CD4-positive, alpha-beta memory T cell (primary cell): ENCODE results near the gene SNTG2. TPM values are rescaled to one million over a fixed set of nuclear protein-coding genes. Genes with fewer than 3 reads are reported as not detected.
A peak's percentile ranks its signal among the peaks of the same experiment; 100 is the strongest.

ENCODE experiments used
- CTCF ChIA-PET: fragments of 350-600 bp; sonication (Branson Sonifier 250); formaldehyde crosslinking; loops from one replicate; lab custom pipeline; 2021; ENCODE audit warnings: inconsistent platforms; ENCODE audit not compliant: partially characterized antibody; lab: Charles Lee
- POLR2A ChIA-PET: fragments of 350-600 bp; sonication (Branson Sonifier 250); formaldehyde crosslinking; loops from one replicate; lab custom pipeline; 2021; ENCODE audit not compliant: partially characterized antibody; lab: Charles Lee
- DNase-seq, 5 donors: peaks; one replicate each; pipeline versions ENCODE4 v3.0.0 to v3.0.0-alpha.2; 2020 to 2022; ENCODE audit warnings: mixed read lengths in 1 of 5
- H3K27ac ChIP-seq: one replicate; pipeline ENCODE4 v1.7.0; 2013; ENCODE audit warnings: low read depth, low read length
- H3K27me3 ChIP-seq: 2 replicates; pipeline ENCODE4 v1.7.0; 2013; ENCODE audit warnings: mild to moderate bottlenecking, low read length, moderate library complexity; ENCODE audit not compliant: insufficient read depth
- H3K36me3 ChIP-seq: 2 replicates; pipeline ENCODE4 v1.7.0; 2013; ENCODE audit warnings: mild to moderate bottlenecking, low read length, moderate library complexity; ENCODE audit not compliant: insufficient read depth
- H3K4me1 ChIP-seq: 2 replicates; pipeline ENCODE4 v1.7.0; 2013; ENCODE audit warnings: mild to moderate bottlenecking, low read length, moderate library complexity; ENCODE audit not compliant: insufficient read depth
- H3K4me3 ChIP-seq, 2 donors: one replicate each; pipeline ENCODE4 v1.7.0; 2013; ENCODE audit warnings: low read length in 2 of 2, mild to moderate bottlenecking in 1 of 2
- H3K9me3 ChIP-seq, 2 donors: one replicate each; pipeline ENCODE4 v1.7.0; 2013; ENCODE audit warnings: low read length in 2 of 2, control low read depth in 1 of 2; ENCODE audit not compliant: control insufficient read depth in 1 of 2
- H3K27ac Mint-ChIP-seq, 7 donors: one replicate each; pipeline ENCODE4 v1.8.0; 2020 to 2021; ENCODE audit warnings: mixed read lengths in 7 of 7, mild to moderate bottlenecking in 6 of 7, inconsistent platforms in 3 of 7, moderate library complexity in 3 of 7
- H3K27me3 Mint-ChIP-seq, 2 donors: one replicate each; pipeline ENCODE4 v1.8.0; 2020 to 2021; ENCODE audit warnings: mixed read lengths in 2 of 2
- H3K36me3 Mint-ChIP-seq, 2 donors: one replicate each; pipeline ENCODE4 v1.8.0; 2020 to 2021; ENCODE audit warnings: mixed read lengths in 2 of 2, inconsistent platforms in 1 of 2, mild to moderate bottlenecking in 1 of 2
- H3K4me1 Mint-ChIP-seq, 4 donors: one replicate each; pipeline ENCODE4 v1.8.0; 2020 to 2021; ENCODE audit warnings: mixed read lengths in 4 of 4, mild to moderate bottlenecking in 1 of 4
- H3K4me3 Mint-ChIP-seq, 8 donors: one replicate each; pipeline ENCODE4 v1.8.0; 2020 to 2021; ENCODE audit warnings: mixed read lengths in 8 of 8, mild to moderate bottlenecking in 7 of 8, moderate library complexity in 6 of 8, inconsistent platforms in 3 of 8
- H3K9me3 Mint-ChIP-seq, 8 donors: one replicate each; pipeline ENCODE4 v1.8.0; 2020 to 2021; ENCODE audit warnings: mixed read lengths in 8 of 8, mild to moderate bottlenecking in 5 of 8, inconsistent platforms in 3 of 8, moderate library complexity in 1 of 8
- intact Hi-C: fragments of 100-400 bp; cut with micrococcal nuclease; formaldehyde crosslinking; loops from one replicate; pipeline ENCODE4 v1.15.1; 2023
- polyA plus RNA-seq, 2 donors: library from polyadenylated mRNA; unstranded; fragments of 300-500 nt; fragmentation: Illumina TruSeq; gene quantifications; one replicate each; pipeline ENCODE4 v1.2.3, GENCODE V29; 2021
- total RNA-seq, 2 experiments: library from RNA; stranded (reverse); gene quantifications; one replicate each; pipeline ENCODE4 v1.2.3, GENCODE V29; 2021

SNTG2 gene
- total and polyA plus RNA-seq, 4 experiments from 2014 or later, result 0.55 to 1.3 (median 0.96) TPM; not detected in 1

GRCh38 chr2:963876-964275 is 13.2 kb downstream of the SNTG2 start:
- no peaks in the 10 kb centered on the region for H3K4me1 Mint-ChIP-seq
- H3K4me3 Mint-ChIP-seq, result no peak overlapping the region
- ChIA-PET POLR2A (no interaction called here), CTCF (no interaction called here)
- H3K27me3 Mint-ChIP-seq, result peaks cover 2 to 3% of the 10 kb centered on the region in 2 donors
- peaks cover 0 to 7% (median under 1%) of the 10 kb centered on the region in 8 donors for H3K9me3 Mint-ChIP-seq
- intact Hi-C loops, result no loop called here
- no peaks in the 10 kb centered on the region for H3K4me1 ChIP-seq
- no peaks in the 10 kb centered on the region for H3K36me3 Mint-ChIP-seq
- peak overlapping the region in 1 of 7 donors; percentile 26 for H3K27ac Mint-ChIP-seq
- H3K27ac ChIP-seq, result no peak overlapping the region
- no peaks in the 10 kb centered on the region for H3K9me3 ChIP-seq
- no peaks in the 10 kb centered on the region for H3K36me3 ChIP-seq
- no peak for DNase-seq
- H3K27me3 ChIP-seq, result no peaks in the 10 kb centered on the region
- H3K4me3 ChIP-seq, result no peak overlapping the region

GRCh38 chr2:964562-964961 is 13.9 kb downstream of the SNTG2 start:
- Mint-ChIP-seq H3K27ac (no peak overlapping the region), H3K4me3 (no peak overlapping the region), H3K36me3 (no peaks in the 10 kb centered on the region), H3K9me3 (peaks cover 0 to 12% (median 4%) of the 10 kb centered on the region in 8 donors), H3K4me1 (no peaks in the 10 kb centered on the region), H3K27me3 (peaks cover 3 to 5% of the 10 kb centered on the region in 2 donors)
- POLR2A ChIA-PET, result no interaction called here
- H3K36me3 ChIP-seq, result no peaks in the 10 kb centered on the region
- no peak for DNase-seq
- no peak overlapping the region for H3K4me3 ChIP-seq
- H3K27me3 ChIP-seq, result no peaks in the 10 kb centered on the region
- intact Hi-C loops, result no loop called here
- CTCF ChIA-PET, result no interaction called here
- no peaks in the 10 kb centered on the region for H3K9me3 ChIP-seq
- H3K27ac ChIP-seq, result no peak overlapping the region
- no peaks in the 10 kb centered on the region for H3K4me1 ChIP-seq

- ChIA-PET POLR2A (no interaction called here), CTCF (no interaction called here)
- no peak overlapping the region for H3K4me3 ChIP-seq
- no peak overlapping the region for H3K27ac ChIP-seq
- peaks cover 0 to 18% (median 4%) of the 10 kb centered on the region in 8 donors for H3K9me3 Mint-ChIP-seq
- H3K4me1 Mint-ChIP-seq, result no peaks in the 10 kb centered on the region
- H3K36me3 Mint-ChIP-seq, result no peaks in the 10 kb centered on the region
- intact Hi-C loops, result no loop called here
- H3K27me3 Mint-ChIP-seq, result peaks cover 3 to 4% of the 10 kb centered on the region in 2 donors
- H3K36me3 ChIP-seq, result no peaks in the 10 kb centered on the region
- H3K27me3 ChIP-seq, result no peaks in the 10 kb centered on the region
- no peak overlapping the region for H3K27ac Mint-ChIP-seq
- DNase-seq, result no peak
- H3K4me3 Mint-ChIP-seq, result no peak overlapping the region
- H3K9me3 ChIP-seq, result no peaks in the 10 kb centered on the region
- H3K4me1 ChIP-seq, result no peaks in the 10 kb centered on the region
Measured at GRCh38 chr2:965640-966147, 15.0 kb downstream of the SNTG2 start.

GRCh38 chr2:973129-973528 is 22.5 kb downstream of the SNTG2 start:
- no peak overlapping the region for H3K27ac Mint-ChIP-seq
- no peak for DNase-seq
- H3K36me3 Mint-ChIP-seq, result peaks cover 0 to 5% of the 10 kb centered on the region in 2 donors
- H3K4me1 Mint-ChIP-seq, result peaks cover 14 to 25% (median 19%) of the 10 kb centered on the region in 4 donors
- ChIA-PET CTCF (no interaction called here), POLR2A (interaction anchor here (2.2 kb wide), 1 partner anchor 23 kb away, joined by 6 read pairs; the partner anchor contains the start of gene SNTG2)
- Histone ChIP-seq H3K36me3 (no peaks in the 10 kb centered on the region), H3K9me3 (no peaks in the 10 kb centered on the region), H3K27ac (no peak overlapping the region), H3K4me1 (peaks cover 15% of the 10 kb centered on the region), H3K27me3 (no peaks in the 10 kb centered on the region), H3K4me3 (no peak overlapping the region)
- H3K9me3 Mint-ChIP-seq, result peaks cover 0 to 28% (median 12%) of the 10 kb centered on the region in 8 donors
- intact Hi-C loops, result no loop called here
- H3K27me3 Mint-ChIP-seq, result peaks cover 8 to 9% of the 10 kb centered on the region in 2 donors
- peak overlapping the region in 1 of 8 donors; percentile 1 for H3K4me3 Mint-ChIP-seq

- Histone ChIP-seq H3K36me3 (no peaks in the 10 kb centered on the region), H3K4me1 (peaks cover 15% of the 10 kb centered on the region), H3K9me3 (no peaks in the 10 kb centered on the region), H3K27ac (no peak overlapping the region), H3K27me3 (no peaks in the 10 kb centered on the region), H3K4me3 (no peak overlapping the region)
- H3K4me3 Mint-ChIP-seq, result peak overlapping the region in 7 of 8 donors; percentile 23 to 67 (median 50)
- intact Hi-C loops, result no loop called here
- peaks cover 0 to 28% (median 10%) of the 10 kb centered on the region in 8 donors for H3K9me3 Mint-ChIP-seq
- POLR2A ChIA-PET, result interaction anchor here (1.1 to 2.2 kb wide), 2 partner anchors 12 to 24 kb away, joined by 3 to 6 read pairs; partner anchors contain the start of gene SNTG2
- peaks cover 0 to 5% of the 10 kb centered on the region in 2 donors for H3K36me3 Mint-ChIP-seq
- H3K4me1 Mint-ChIP-seq, result peaks cover 14 to 25% (median 19%) of the 10 kb centered on the region in 4 donors
- H3K27ac Mint-ChIP-seq, result peak overlapping the region in 3 of 7 donors; percentile 30 to 62 (median 49)
- peaks cover 8% of the 10 kb centered on the region in 2 donors for H3K27me3 Mint-ChIP-seq
- peak in 4 of 5 donors; percentile 3 to 56 (median 35) for DNase-seq
- CTCF ChIA-PET, result no interaction called here
Measured at GRCh38 chr2:974054-974453, 23.4 kb downstream of the SNTG2 start.

GRCh38 chr2:974502-974901 is 23.9 kb downstream of the SNTG2 start:
- ChIA-PET CTCF (no interaction called here), POLR2A (interaction anchor here (1.1 to 2.2 kb wide), 2 partner anchors 11 to 24 kb away, joined by 3 to 6 read pairs; partner anchors contain the start of gene SNTG2)
- peak overlapping the region in 6 of 8 donors; percentile 31 to 64 (median 54) for H3K4me3 Mint-ChIP-seq
- Histone ChIP-seq H3K27ac (no peak overlapping the region), H3K36me3 (no peaks in the 10 kb centered on the region), H3K4me3 (no peak overlapping the region), H3K4me1 (peaks cover 15% of the 10 kb centered on the region), H3K9me3 (no peaks in the 10 kb centered on the region), H3K27me3 (no peaks in the 10 kb centered on the region)
- intact Hi-C loops, result no loop called here
- peaks cover 0 to 5% of the 10 kb centered on the region in 2 donors for H3K36me3 Mint-ChIP-seq
- H3K27ac Mint-ChIP-seq, result peak overlapping the region in 3 of 7 donors; percentile 30 to 62 (median 49)
- peaks cover 0 to 25% (median 9%) of the 10 kb centered on the region in 8 donors for H3K9me3 Mint-ChIP-seq
- peaks cover 14 to 25% (median 19%) of the 10 kb centered on the region in 4 donors for H3K4me1 Mint-ChIP-seq
- DNase-seq, result no peak
- peaks cover 6 to 8% of the 10 kb centered on the region in 2 donors for H3K27me3 Mint-ChIP-seq

GRCh38 chr2:975095-975494 is 24.4 kb downstream of the SNTG2 start:
- POLR2A ChIA-PET, result interaction anchor here (1.1 kb wide), 1 partner anchor 11 kb away, joined by 3 read pairs; no protein-coding TSS in a partner anchor
- no peaks in the 10 kb centered on the region for H3K36me3 ChIP-seq
- H3K4me1 Mint-ChIP-seq, result peaks cover 14 to 25% (median 19%) of the 10 kb centered on the region in 4 donors

More at GRCh38 chr2:975095-975494, 24.4 kb downstream of the SNTG2 start:
- H3K27me3 Mint-ChIP-seq, result peaks cover 6 to 8% of the 10 kb centered on the region in 2 donors
- peak overlapping the region in 2 of 8 donors; percentile 61 to 66 for H3K4me3 Mint-ChIP-seq
- H3K36me3 Mint-ChIP-seq, result peaks cover 0 to 5% of the 10 kb centered on the region in 2 donors
- DNase-seq, result no peak
- intact Hi-C loops, result no loop called here
- peaks cover 15% of the 10 kb centered on the region for H3K4me1 ChIP-seq
- no peak overlapping the region for H3K27ac ChIP-seq
- no peaks in the 10 kb centered on the region for H3K9me3 ChIP-seq
- CTCF ChIA-PET, result no interaction called here
- no peak overlapping the region for H3K4me3 ChIP-seq
- H3K27me3 ChIP-seq, result no peaks in the 10 kb centered on the region
- H3K27ac Mint-ChIP-seq, result no peak overlapping the region
- H3K9me3 Mint-ChIP-seq, result peaks cover 0 to 21% (median 9%) of the 10 kb centered on the region in 8 donors
